ENCODE data around the gene SRGAP3. TPM values are rescaled to one million over a fixed set of nuclear protein-coding genes. Genes with fewer than 3 reads are reported as not detected.
A peak's percentile ranks its signal among the peaks of the same experiment; 100 is the strongest.

Gene SRGAP3
- total RNA-seq, 1 experiment from 2014 or later: 17.9 TPM

GRCh38 chr3:9129365-9129764 is 120.1 kb downstream of the SRGAP3 start (continued):
- TF ChIP-seq CREM (CRISPR knock-in tag; IDR thresholded peaks at IDR 0.05) (no peak), ATF3 (CRISPR knock-in tag; conservative IDR thresholded peaks at IDR 0.05) (no peak), FOXJ3 (CRISPR knock-in tag; IDR thresholded peaks at IDR 0.05; ENCODE audit: borderline replicate concordance) (no peak), ARID4B (CRISPR knock-in tag; IDR thresholded peaks at IDR 0.05; ENCODE audit: borderline replicate concordance) (no peak), E2F4 (CRISPR knock-in tag; IDR thresholded peaks at IDR 0.05; ENCODE audit: borderline replicate concordance, low read depth) (no peak), ZSCAN18 (CRISPR knock-in tag; IDR thresholded peaks at IDR 0.05) (no peak), NFE2L1 (CRISPR knock-in tag; IDR thresholded peaks at IDR 0.05) (no peak), PRRX2 (CRISPR knock-in tag; IDR thresholded peaks at IDR 0.05) (no peak), ATF2 (CRISPR knock-in tag; IDR thresholded peaks at IDR 0.05; ENCODE audit: borderline replicate concordance, low read depth) (no peak), ZNF396 (CRISPR knock-in tag; IDR thresholded peaks at IDR 0.05; ENCODE audit: borderline replicate concordance) (no peak)

GRCh38 chr3:9125278-9125951 is 124.0 kb downstream of the SRGAP3 start:
- Mint-ChIP-seq H3K9me3 (no peaks in the 10 kb centered on the region), H3K36me3 (0 out of 2 replicates have a peak, but pooled peaks cover 3% of the 10 kb centered on the region), H3K27me3 (ENCODE audit: low read depth) (no peaks in the 10 kb centered on the region), H3K4me3 (no peak overlapping the region), H3K27ac (peak overlapping the region; percentile 48), H3K4me1 (peaks cover 19% of the 10 kb centered on the region)
- POLR2A ChIA-PET: no interaction called here
- no peak for DNase-seq (ENCODE audit: low spot score)
- peak; percentile 33 for ATAC-seq
- CTCF ChIA-PET: interaction anchor here (1.4 to 2.2 kb wide), 4 partner anchors 14 to 177 kb away, joined by 8 to 17 read pairs (median 8); partner anchors contain the start of gene SRGAP3
- TF ChIP-seq SOX15 (CRISPR knock-in tag; IDR thresholded peaks at IDR 0.05): no peak
- no peak for TF ChIP-seq RELA (CRISPR knock-in tag; IDR thresholded peaks at IDR 0.05; ENCODE audit: borderline replicate concordance)
- TF ChIP-seq ZNF281 (CRISPR knock-in tag; IDR thresholded peaks at IDR 0.05): no peak
- TF ChIP-seq FOXP1 (CRISPR knock-in tag; IDR thresholded peaks at IDR 0.05; ENCODE audit: borderline replicate concordance): no peak
- no peak for TF ChIP-seq NR3C1 (CRISPR knock-in tag; conservative IDR thresholded peaks at IDR 0.05; ENCODE audit: low read depth)
- TF ChIP-seq MYBL2 (CRISPR knock-in tag; IDR thresholded peaks at IDR 0.05): no peak
- no peak for TF ChIP-seq ERG (CRISPR knock-in tag; IDR thresholded peaks at IDR 0.05)
- no peak for TF ChIP-seq ZNF425 (CRISPR knock-in tag; conservative IDR thresholded peaks at IDR 0.05)
- no peak for TF ChIP-seq ZBTB21 (CRISPR knock-in tag; IDR thresholded peaks at IDR 0.05; ENCODE audit: borderline replicate concordance)

Measured in WTC11 (cell line).